H1 (cell line): ENCODE results near the gene IGFL2. TPM values are rescaled to one million over a fixed set of nuclear protein-coding genes. Genes with fewer than 3 reads are reported as not detected.
A peak's percentile ranks its signal among the peaks of the same experiment; 100 is the strongest.

Experiments used
- CTCF ChIA-PET: fragments of 300-600 bp; sonication (Branson Sonifier 250); formaldehyde crosslinking; loops from one replicate; lab custom pipeline; 2021; ENCODE audit not compliant: partially characterized antibody; lab: Charles Lee
- POLR2A ChIA-PET: fragments of 300-600 bp; sonication (Branson Sonifier 250); formaldehyde crosslinking; loops from one replicate; lab custom pipeline; 2021; ENCODE audit warnings: inconsistent platforms; ENCODE audit not compliant: partially characterized antibody; lab: Charles Lee
- DNase-seq, 2 experiments: peaks; one replicate each; pipeline versions ENCODE4 v3.0.0 to v3.0.0-alpha.2; 2010 to 2022; ENCODE audit warnings: low spot score in 2 of 2, low read depth in 1 of 2, mixed read lengths in 1 of 2
- FAIRE-seq: peaks from 2 replicates; lab custom pipeline; 2011; peaks lifted over from hg19 to GRCh38; lab: Jason Lieb, UNC
- H2AFZ ChIP-seq: 2 replicates; pipeline ENCODE4 v1.8.1; 2012; ENCODE audit warnings: low read length, inconsistent platforms
- H2AK5ac ChIP-seq: 2 replicates; pipeline ENCODE4 v1.6.1; 2013; ENCODE audit warnings: low read depth, low read length
- H2BK120ac ChIP-seq: replicated peaks from 2 replicates; pipeline ENCODE3; 2013; ENCODE audit warnings: low read depth, low read length, inconsistent platforms
- H2BK12ac ChIP-seq: 2 replicates; pipeline ENCODE4 v1.6.1; 2013; ENCODE audit warnings: low read depth, low read length
- H2BK15ac ChIP-seq: 2 replicates; pipeline ENCODE4 v1.6.1; 2013; ENCODE audit warnings: low read length
- H2BK20ac ChIP-seq: 2 replicates; pipeline ENCODE4 v1.6.1; 2013; ENCODE audit warnings: low read length
- H2BK5ac ChIP-seq: 2 replicates; pipeline ENCODE4 v1.6.1; 2013; ENCODE audit warnings: low read depth, low read length
- H3K14ac ChIP-seq: 2 replicates; pipeline ENCODE4 v1.6.1; 2013; ENCODE audit warnings: inconsistent platforms; ENCODE audit not compliant: insufficient read length
- H3K18ac ChIP-seq: 2 replicates; pipeline ENCODE4 v1.6.1; 2013; ENCODE audit warnings: low read length; ENCODE audit errors: extremely low read depth
- H3K23ac ChIP-seq: 2 replicates; pipeline ENCODE4 v1.6.1; 2013; ENCODE audit warnings: inconsistent platforms; ENCODE audit not compliant: insufficient read length
- H3K23me2 ChIP-seq: 2 replicates; pipeline ENCODE4 v1.6.1; 2013; ENCODE audit warnings: low read depth, low read length
- H3K27ac ChIP-seq: 2 replicates; pipeline ENCODE4 v1.6.1; 2011; ENCODE audit warnings: low read depth, low read length, inconsistent platforms
- H3K27me3 ChIP-seq, 4 experiments: replicated peaks in 1 of 4; 1 replicate in 1 of 4; 2 replicates in 3 of 4; pipeline versions ENCODE4 v1.6.1 to v1.8.1; 2011 to 2013; ENCODE audit warnings: low read length in 3 of 4, mild to moderate bottlenecking in 3 of 4, inconsistent platforms in 2 of 4, mixed read lengths in 2 of 4, moderate library complexity in 1 of 4; ENCODE audit not compliant: control insufficient read depth in 3 of 4, insufficient read depth in 3 of 4; ENCODE audit errors: extremely low read depth in 1 of 4
- H3K36me3 ChIP-seq, 4 experiments: 2 replicates each; pipeline versions ENCODE4 v1.6.1 to v1.8.1; 2011 to 2013; ENCODE audit warnings: mild to moderate bottlenecking in 4 of 4, low read length in 3 of 4, moderate library complexity in 2 of 4, control low read depth in 1 of 4, inconsistent platforms in 1 of 4; ENCODE audit not compliant: insufficient read depth in 4 of 4, control insufficient read depth in 2 of 4
- H3K4ac ChIP-seq: replicated peaks from 2 replicates; pipeline ENCODE3; 2013; ENCODE audit warnings: low read length, low read depth, mixed read lengths, inconsistent platforms; ENCODE audit not compliant: insufficient read length
- H3K4me1 ChIP-seq, 4 experiments: replicated peaks in 1 of 4; 1 replicate in 1 of 4; 2 replicates in 3 of 4; pipeline versions ENCODE4 v1.6.1 to v1.8.1; 2011 to 2013; ENCODE audit warnings: low read length in 3 of 4, inconsistent platforms in 2 of 4, mixed read lengths in 1 of 4; ENCODE audit not compliant: insufficient read depth in 4 of 4, control insufficient read depth in 3 of 4
- H3K4me2 ChIP-seq, 2 experiments: 2 replicates each; pipeline versions ENCODE4 v1.6.1 to v1.8.1; 2011 to 2013; ENCODE audit warnings: low read depth in 2 of 2, low read length in 2 of 2, control low read depth in 1 of 2, inconsistent platforms in 1 of 2, mild to moderate bottlenecking in 1 of 2; ENCODE audit not compliant: insufficient read depth in 1 of 2
- H3K4me3 ChIP-seq, 4 experiments: fragments of 200-600, 300-600 bp in 1 of 4; sonication (generic), shearing (Covaris generic), sonication (Bioruptor Twin) in 1 of 4; 2 replicates each; pipeline versions ENCODE4 v1.5.1 to v1.8.1; 2011 to 2016; ENCODE audit warnings: low read length in 4 of 4, low read depth in 3 of 4, control low read depth in 2 of 4, inconsistent platforms in 2 of 4, mild to moderate bottlenecking in 2 of 4, mixed read lengths in 1 of 4, moderate library complexity in 1 of 4; ENCODE audit not compliant: insufficient read depth in 2 of 4; ENCODE audit errors: extremely low read depth in 1 of 4
- H3K56ac ChIP-seq: replicated peaks from 2 replicates; pipeline ENCODE3; 2013; ENCODE audit warnings: low read depth, mild to moderate bottlenecking, mixed read lengths, low read length, inconsistent platforms; ENCODE audit not compliant: insufficient read length
- H3K79me1 ChIP-seq: 2 replicates; pipeline ENCODE4 v1.6.1; 2013; ENCODE audit warnings: low read depth, low read length, control low read depth
- H3K79me2 ChIP-seq, 2 experiments: 2 replicates each; pipeline versions ENCODE4 v1.6.1 to v1.8.1; 2012 to 2013; ENCODE audit warnings: low read length in 2 of 2, mild to moderate bottlenecking in 2 of 2, inconsistent platforms in 1 of 2; ENCODE audit not compliant: insufficient read depth in 2 of 2, control insufficient read depth in 1 of 2
- H3K9ac ChIP-seq, 4 experiments: replicated peaks in 1 of 4; 1 replicate in 1 of 4; 2 replicates in 3 of 4; pipeline versions ENCODE4 v1.6.1 to v1.8.1; 2011 to 2013; ENCODE audit warnings: low read depth in 3 of 4, low read length in 3 of 4, control low read depth in 2 of 4, mild to moderate bottlenecking in 2 of 4, moderate library complexity in 2 of 4, inconsistent platforms in 1 of 4; ENCODE audit errors: extremely low read depth in 1 of 4
- H3K9me3 ChIP-seq, 2 experiments: 2 replicates each; pipeline versions ENCODE4 v1.6.1 to v1.8.1; 2012 to 2013; ENCODE audit warnings: mild to moderate bottlenecking in 2 of 2, moderate library complexity in 2 of 2, control low read depth in 1 of 2, inconsistent platforms in 1 of 2, low read depth in 1 of 2, low read length in 1 of 2, mixed read lengths in 1 of 2; ENCODE audit not compliant: insufficient read depth in 2 of 2
- H4K20me1 ChIP-seq, 2 experiments: replicated peaks in 1 of 2; 2 replicates each; pipeline versions ENCODE3 to v1.8.1; 2011 to 2013; ENCODE audit warnings: inconsistent platforms in 2 of 2, low read length in 2 of 2, mild to moderate bottlenecking in 1 of 2; ENCODE audit not compliant: insufficient read depth in 2 of 2, control insufficient read depth in 1 of 2
- H4K5ac ChIP-seq: 2 replicates; pipeline ENCODE4 v1.6.1; 2013; ENCODE audit warnings: low read length, low read depth, mixed read lengths, inconsistent platforms; ENCODE audit not compliant: insufficient read length
- H4K8ac ChIP-seq: 2 replicates; pipeline ENCODE4 v1.8.0; 2013; ENCODE audit warnings: mild to moderate bottlenecking, moderate library complexity, low read length, inconsistent platforms; ENCODE audit not compliant: insufficient read depth; ENCODE audit errors: extremely low read depth
- H4K91ac ChIP-seq: replicated peaks from 2 replicates; pipeline ENCODE3; 2013; ENCODE audit warnings: low read length, mixed read lengths, inconsistent platforms; ENCODE audit not compliant: insufficient read length
- BCL11A ChIP-seq, 2 experiments: IDR thresholded peaks; one replicate each; pipeline ENCODE4 v1.6.1; 2011; ENCODE audit warnings: low read depth in 2 of 2, low read length in 2 of 2, mild to moderate bottlenecking in 2 of 2
- CEBPB ChIP-seq: IDR thresholded peaks from 2 replicates; pipeline ENCODE4 v1.6.1; 2012; ENCODE audit warnings: low read depth, low read length
- JUND ChIP-seq: IDR thresholded peaks from 2 replicates; pipeline ENCODE4 v1.6.1; 2011; ENCODE audit warnings: mild to moderate bottlenecking, improper control_type of control experiment, low read length
- KDM4A ChIP-seq: IDR thresholded peaks from one replicate; pipeline ENCODE4 v1.7.1; 2012; ENCODE audit warnings: low read depth, mild to moderate bottlenecking, moderate library complexity, low read length, inconsistent platforms; ENCODE audit not compliant: severe bottlenecking
- MAFK ChIP-seq: IDR thresholded peaks from 2 replicates; pipeline ENCODE4 v1.6.1; 2012; ENCODE audit warnings: low read depth, mild to moderate bottlenecking, improper control_type of control experiment, low read length
- PHF8 ChIP-seq: fragments of 200-600 bp; sonication (generic); conservative IDR thresholded peaks from 2 replicates; pipeline ENCODE4 v1.7.1; 2012; ENCODE audit warnings: low read depth, mild to moderate bottlenecking, inconsistent platforms, low read length, moderate library complexity
- POLR2AphosphoS5 ChIP-seq: IDR thresholded peaks from 2 replicates; pipeline ENCODE4 v1.6.1; 2011; ENCODE audit warnings: low read depth, low read length
- RAD21 ChIP-seq, 2 experiments: IDR thresholded peaks in 1 of 2; conservative IDR thresholded peaks in 1 of 2; 2 replicates each; pipeline ENCODE4 v1.6.1; 2011; ENCODE audit warnings: low read depth in 2 of 2, low read length in 2 of 2, improper control_type of control experiment in 1 of 2, inconsistent platforms in 1 of 2, mild to moderate bottlenecking in 1 of 2, moderate library complexity in 1 of 2
- SIN3A ChIP-seq, 2 experiments: IDR thresholded peaks in 1 of 2; conservative IDR thresholded peaks in 1 of 2; 2 replicates each; pipeline ENCODE4 v1.6.1; 2011 to 2012; ENCODE audit warnings: low read length in 2 of 2, improper control_type of control experiment in 1 of 2, low read depth in 1 of 2, mild to moderate bottlenecking in 1 of 2
- SUZ12 ChIP-seq: fragments of 200-600 bp; sonication (generic); IDR thresholded peaks from 2 replicates; pipeline ENCODE4 v1.6.1; 2012; ENCODE audit warnings: mild to moderate bottlenecking, inconsistent platforms, low read length, moderate library complexity, mixed read lengths
- TAF1 ChIP-seq: IDR thresholded peaks from 2 replicates; pipeline ENCODE4 v1.6.1; 2011; ENCODE audit warnings: mild to moderate bottlenecking, low read depth, low read length
- TAF7 ChIP-seq: optimal IDR thresholded peaks from 2 replicates; pipeline ENCODE3; 2011; ENCODE audit warnings: low read depth, mild to moderate bottlenecking, inconsistent platforms, low read length, moderate library complexity, borderline replicate concordance
- WGBS, 2 experiments: shearing (Covaris generic) in 1 of 2; methylation state at CpG; one replicate each; pipeline versions ENCODE4 v1.1.6 to v1.1.7; 2013 to 2015; ENCODE audit warnings: low lambda C conversion rate in 2 of 2, mixed read lengths in 2 of 2, inconsistent platforms in 1 of 2, low coverage in 1 of 2, missing lambda C conversion rate in 1 of 2; ENCODE audit not compliant: insufficient replicate concordance in 2 of 2, insufficient coverage in 1 of 2, insufficient read length in 1 of 2; ENCODE audit errors: extremely low coverage in 1 of 2, missing lambda C conversion rate in 1 of 2; 5-methylcytosine and 5-hydroxymethylcytosine counted together
- polyA plus RNA-seq, 7 experiments: library from polyadenylated mRNA; depleted of rRNA in 3 of 7; stranded (reverse) in 5 of 7; unstranded in 2 of 7; fragments of >200 nt in 5 of 7; fragments of 200-250 nt in 2 of 7; gene quantifications; 1 replicate in 5 of 7; 2 replicates in 1 of 7; 4 replicates in 1 of 7; pipeline versions ENCODE4 v1.2.1 to v1.2.3, GENCODE V29; 2011 to 2013; ENCODE audit warnings: missing spikeins in 2 of 7, mixed read lengths in 2 of 7
- total RNA-seq: library from RNA; stranded (reverse); fragmentation: NEBNext Ultra II Directional; extraction: Animal tissue kit (Norgen Biotek cat#: 25700); gene quantifications from 2 replicates; pipeline ENCODE4 v1.2.1, GENCODE V29; 2021

The IGFL2 gene
- total and polyA plus RNA-seq, 2 of the 8 experiments (the other 6 are each of a cell fraction or from before 2014, with no cell fraction given): not detected

GRCh38 chr19:46131485-46132143 is 16.4 kb upstream of the IGFL2 start:
- no peaks in the 10 kb centered on the region for H3K79me1 ChIP-seq
- H2BK5ac ChIP-seq: peak overlapping the region; percentile 99
- ChIA-PET POLR2A (interaction anchor here (0.6 to 2.4 kb wide), 6 partner anchors 9 to 64 kb away, joined by 3 to 9 read pairs (median 3); no protein-coding TSS in a partner anchor), CTCF (interaction anchor here (1.0 to 1.4 kb wide), 2 partner anchors 53 to 205 kb away, joined by 3 to 4 read pairs; no protein-coding TSS in a partner anchor)
- no peaks in the 10 kb centered on the region; the same call in none of the 2 replicates for H3K23me2 ChIP-seq
- no peak overlapping the region for H3K14ac ChIP-seq
- H3K4me3 ChIP-seq: peak overlapping the region in 1 of 4 experiments; percentile 56; a peak in 2 of 8 replicates
- H2AFZ ChIP-seq: no peak overlapping the region
- no peak for DNase-seq
- peaks cover 0 to 3% of the 10 kb centered on the region in 2 experiments; a peak in 1 of 4 replicates for H3K9me3 ChIP-seq
- no peak overlapping the region for H2BK15ac ChIP-seq
- H4K91ac ChIP-seq: no peak overlapping the region
- H3K9ac ChIP-seq: peak overlapping the region in 3 of 4 experiments; percentile 62 to 90 (median 69); a peak in 4 of 7 replicates
- peak overlapping the region; percentile 98 for H3K27ac ChIP-seq
- FAIRE-seq: no peak
- H3K4ac ChIP-seq: no peak overlapping the region
- H4K5ac ChIP-seq: no peak overlapping the region
- H2AK5ac ChIP-seq: peak overlapping the region; percentile 100; the same call in 1 of the 2 replicates
- H3K23ac ChIP-seq: no peak overlapping the region
- no peak overlapping the region for H2BK20ac ChIP-seq
- 82% methylated on average over 10 of the region's 10 CpGs; no CpG with 5 or more reads in 1 of the 2 experiments for WGBS, 2 experiments
- H3K56ac ChIP-seq: no peak overlapping the region
- no peak overlapping the region for H2BK120ac ChIP-seq
- peak overlapping the region; percentile 71 to 88; a peak in 3 of 4 replicates for H3K4me2 ChIP-seq
- H3K18ac ChIP-seq: no peak overlapping the region
- H3K79me2 ChIP-seq: no peaks in the 10 kb centered on the region
- peaks cover 5 to 18% (median 8%) of the 10 kb centered on the region in 4 experiments for H3K4me1 ChIP-seq
- H4K20me1 ChIP-seq: no peaks in the 10 kb centered on the region
- no peaks in the 10 kb centered on the region for H3K36me3 ChIP-seq
- peak overlapping the region; percentile 100; the same call in 1 of the 2 replicates for H2BK12ac ChIP-seq
- no peak overlapping the region for H4K8ac ChIP-seq
- H3K27me3 ChIP-seq: no peaks in the 10 kb centered on the region; a peak in 1 of 7 replicates
- TF ChIP-seq MAFK (no peak), POLR2AphosphoS5 (peak; percentile 97), SUZ12 (no peak), SIN3A (conservative IDR thresholded peaks at IDR 0.05 in 1 of 2, IDR thresholded peaks at IDR 0.05 in 1 of 2; ENCODE audit: low read depth in 1 of 2, low read length in 2 of 2) (no peak), CEBPB (no peak), TAF7 (peak; percentile 76), RAD21 (IDR thresholded peaks at IDR 0.05 in 1 of 2, conservative IDR thresholded peaks at IDR 0.05 in 1 of 2; ENCODE audit: low read depth in 2 of 2, low read length in 2 of 2) (no peak), JUND (no peak), PHF8 (no peak), BCL11A (IDR thresholded peaks at IDR 0.05; ENCODE audit: low read depth in 2 of 2, low read length in 2 of 2) (no peak), KDM4A (no peak), TAF1 (no peak)
